AG20443 (cell line): Measurements from ENCODE around the gene SPRYD3.
"Not testable (repeated sequence)": the region's sequence is repeated elsewhere in the genome, so short reads cannot be mapped to it uniquely, and the experiment has no call there.

Experiments used
- DNase-seq: peaks from one replicate; pipeline ENCODE4 v3.0.0; 2012; ENCODE audit warnings: low spot score, mixed read lengths

Gene SPRYD3

DNA sequence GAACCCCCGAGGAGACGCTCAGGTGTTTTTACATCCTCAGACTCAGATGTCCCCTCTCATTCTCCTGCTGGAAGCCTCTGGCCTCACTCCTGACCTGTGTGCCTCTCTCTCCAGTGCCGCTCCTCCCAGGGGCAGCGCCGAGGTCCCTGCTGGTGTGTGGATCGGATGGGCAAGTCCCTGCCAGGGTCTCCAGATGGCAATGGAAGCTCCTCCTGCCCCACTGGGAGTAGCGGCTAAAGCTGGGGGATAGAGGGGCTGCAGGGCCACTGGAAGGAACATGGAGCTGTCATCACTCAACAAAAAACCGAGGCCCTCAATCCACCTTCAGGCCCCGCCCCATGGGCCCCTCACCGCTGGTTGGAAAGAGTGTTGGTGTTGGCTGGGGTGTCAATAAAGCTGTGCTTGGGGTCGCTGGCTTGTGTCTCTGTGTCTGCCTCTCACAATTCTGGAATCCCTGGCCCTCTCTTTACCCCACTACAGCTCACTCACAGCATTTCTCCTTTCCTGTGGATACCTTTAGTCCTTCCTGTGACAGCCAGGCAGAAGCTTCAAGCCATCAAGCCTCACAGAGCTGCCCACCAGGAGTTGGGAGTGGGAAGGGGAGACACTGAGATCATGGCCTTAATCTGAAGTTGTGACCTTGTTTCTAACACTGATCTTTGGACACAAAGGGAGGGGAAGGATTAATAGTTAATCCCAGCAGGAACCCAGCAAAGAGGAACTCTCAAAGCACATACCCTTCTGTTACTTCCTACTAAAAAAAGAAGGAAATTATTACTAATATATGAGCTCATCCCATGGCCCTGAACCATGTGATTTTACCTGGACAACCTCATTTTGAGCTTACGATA, 23.0 kb upstream of the SPRYD3 start:
- peak; percentile 2 for DNase-seq

DNA sequence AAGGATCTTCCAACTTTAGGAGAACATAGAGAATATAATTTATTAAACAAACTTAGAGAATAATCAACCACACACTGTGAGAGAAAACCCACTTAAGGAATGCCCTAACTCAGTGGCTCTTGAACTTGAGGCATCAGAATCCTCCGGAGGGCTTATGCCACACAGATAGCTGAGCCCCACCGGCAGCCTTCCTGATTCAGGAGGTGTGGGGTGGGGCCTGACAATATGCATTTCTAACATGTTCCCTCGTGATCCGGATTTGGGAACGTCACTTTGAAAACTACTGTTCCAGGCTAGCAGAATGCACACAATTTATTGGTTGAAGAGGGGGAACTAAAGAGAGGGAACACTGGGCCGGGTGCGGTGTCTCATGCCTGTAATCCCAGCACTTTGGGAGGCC, 22.1 kb upstream of the SPRYD3 start:
- DNase-seq, result peak; percentile 1

DNA sequence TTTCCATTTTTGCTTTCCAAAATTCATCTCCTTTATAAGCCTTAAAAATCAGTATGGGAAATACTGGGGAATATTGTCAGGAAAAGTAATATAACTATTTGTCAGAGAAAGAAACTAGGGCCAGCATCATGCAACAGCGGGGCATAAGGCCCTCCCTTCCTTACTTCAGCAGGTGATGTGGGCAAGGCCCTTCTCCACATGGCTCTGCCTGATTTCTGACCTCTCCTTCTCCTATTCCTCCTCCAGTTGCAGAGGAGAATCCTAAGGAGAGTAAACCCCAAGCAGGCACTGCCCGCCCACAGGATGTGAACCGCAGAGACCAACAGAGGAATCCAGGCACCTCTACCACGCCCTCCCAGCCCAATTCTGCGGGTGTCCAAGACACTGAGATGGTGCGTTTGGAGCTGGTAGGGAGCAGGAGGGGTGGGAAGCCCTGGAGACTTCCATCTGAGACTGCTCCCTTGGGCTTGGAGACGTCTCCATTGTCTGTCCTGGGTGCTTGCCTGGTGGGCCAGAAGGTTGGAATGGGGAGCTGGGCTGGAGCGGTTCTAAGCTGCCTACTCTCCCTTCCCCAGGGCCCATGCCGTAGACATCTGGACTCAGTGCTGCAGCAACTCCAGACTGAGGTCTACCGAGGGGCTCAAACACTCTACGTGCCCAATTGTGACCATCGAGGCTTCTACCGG, 21.4 kb upstream of the SPRYD3 start:
- DNase-seq, result peak; percentile 1

DNA sequence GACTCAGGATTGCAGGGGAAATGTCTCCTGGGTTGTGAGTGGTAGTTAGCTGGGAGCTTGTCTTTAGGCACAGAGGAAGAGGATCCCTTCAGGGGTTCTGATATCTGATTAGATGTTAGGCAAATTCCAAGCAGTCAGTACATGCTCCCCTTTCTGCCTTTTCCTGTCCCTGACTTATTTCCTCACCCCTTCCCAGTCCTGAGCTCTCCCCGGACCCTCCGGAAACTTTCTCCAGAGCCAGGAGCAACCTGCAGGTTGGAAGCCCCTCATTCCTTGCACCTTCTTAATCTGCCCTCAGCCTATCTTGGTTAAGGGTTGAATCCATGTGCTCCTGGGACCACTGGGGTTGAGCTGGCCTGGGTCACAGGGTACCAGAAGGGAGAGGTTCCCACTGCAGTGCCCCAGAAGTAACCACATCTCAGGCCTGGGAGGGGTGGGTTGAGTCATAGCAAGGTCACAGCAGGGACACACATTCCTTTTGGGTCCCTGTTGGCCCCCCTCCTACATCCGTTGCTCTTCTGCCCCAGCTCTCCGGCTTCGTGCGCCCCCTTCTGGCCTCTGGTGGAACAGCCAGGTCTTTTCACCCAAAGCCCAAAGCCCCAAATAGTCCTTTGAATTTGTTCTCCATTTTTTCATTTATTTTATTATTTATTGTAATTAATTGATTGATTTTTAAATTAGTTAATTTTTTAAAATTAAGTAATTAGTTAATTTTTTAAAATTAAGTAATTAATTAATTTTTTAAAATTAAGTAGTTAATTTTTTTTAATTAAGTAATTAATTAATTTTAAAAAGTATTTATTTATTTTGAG, 20.1 kb upstream of the SPRYD3 start:
- peak; percentile 97 for DNase-seq

DNA sequence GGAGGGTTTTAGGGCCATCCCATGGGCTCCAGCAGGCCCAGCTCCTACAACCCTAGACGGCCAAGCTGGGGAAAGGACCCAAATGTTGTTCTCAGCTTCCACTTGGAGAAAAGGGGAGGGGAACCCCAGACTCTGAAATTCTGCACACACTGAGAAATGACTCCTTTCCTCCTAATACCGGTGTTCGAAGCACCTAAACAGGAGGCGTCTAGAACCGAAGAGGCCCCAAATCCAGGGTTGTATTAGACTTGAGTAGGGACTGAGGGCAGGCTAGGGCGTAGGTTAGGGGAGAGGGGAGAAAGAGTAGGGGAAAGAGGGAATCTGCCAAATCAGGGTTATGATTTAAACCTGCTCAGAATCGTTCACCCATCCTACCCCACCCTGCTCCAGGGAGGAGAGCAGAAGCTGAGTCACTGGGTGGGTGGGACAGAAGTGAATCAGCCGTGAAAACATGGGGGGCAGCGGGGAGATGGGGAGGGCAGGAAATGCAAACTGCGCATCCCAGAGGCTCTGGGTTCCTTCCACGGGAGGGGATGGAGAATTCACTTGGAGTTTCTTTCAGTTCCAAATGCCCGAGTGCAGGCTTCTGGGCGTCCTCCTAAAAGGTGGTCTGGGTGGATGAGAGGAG, 19.3 kb upstream of the SPRYD3 start:
- DNase-seq, result peak; percentile 76

DNA sequence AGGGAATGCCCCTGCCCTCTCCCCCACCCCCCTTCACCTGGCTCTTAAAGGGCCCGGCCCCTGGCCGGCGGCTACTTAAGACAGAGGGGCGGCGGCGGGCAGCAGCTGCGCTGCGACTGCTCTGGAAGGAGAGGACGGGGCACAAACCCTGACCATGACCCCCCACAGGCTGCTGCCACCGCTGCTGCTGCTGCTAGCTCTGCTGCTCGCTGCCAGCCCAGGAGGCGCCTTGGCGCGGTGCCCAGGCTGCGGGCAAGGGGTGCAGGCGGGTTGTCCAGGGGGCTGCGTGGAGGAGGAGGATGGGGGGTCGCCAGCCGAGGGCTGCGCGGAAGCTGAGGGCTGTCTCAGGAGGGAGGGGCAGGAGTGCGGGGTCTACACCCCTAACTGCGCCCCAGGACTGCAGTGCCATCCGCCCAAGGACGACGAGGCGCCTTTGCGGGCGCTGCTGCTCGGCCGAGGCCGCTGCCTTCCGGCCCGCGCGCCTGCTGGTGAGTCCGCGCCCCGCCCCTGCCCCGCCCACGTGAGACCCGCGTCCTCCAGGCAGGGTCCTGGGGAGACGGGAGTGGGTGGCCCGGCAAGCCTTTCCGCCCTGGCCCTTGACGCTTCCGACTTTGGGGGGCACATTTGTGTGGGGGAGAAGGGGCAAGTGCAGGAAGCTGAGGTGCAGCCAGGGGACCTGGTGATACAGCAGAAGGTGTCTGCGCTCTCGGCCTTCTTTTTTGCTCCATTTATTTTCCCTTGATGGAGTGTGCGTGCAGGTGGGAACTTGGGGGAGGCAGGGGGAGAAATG, 18.6 kb upstream of the SPRYD3 start, which contains the start of gene IGFBP6:
TSS of gene IGFBP6 (plus strand) at position 104 of the 790 bp plus-strand sequence. CDS start at position 155, 51 bp downstream.
- DNase-seq, result peak; percentile 67

DNA sequence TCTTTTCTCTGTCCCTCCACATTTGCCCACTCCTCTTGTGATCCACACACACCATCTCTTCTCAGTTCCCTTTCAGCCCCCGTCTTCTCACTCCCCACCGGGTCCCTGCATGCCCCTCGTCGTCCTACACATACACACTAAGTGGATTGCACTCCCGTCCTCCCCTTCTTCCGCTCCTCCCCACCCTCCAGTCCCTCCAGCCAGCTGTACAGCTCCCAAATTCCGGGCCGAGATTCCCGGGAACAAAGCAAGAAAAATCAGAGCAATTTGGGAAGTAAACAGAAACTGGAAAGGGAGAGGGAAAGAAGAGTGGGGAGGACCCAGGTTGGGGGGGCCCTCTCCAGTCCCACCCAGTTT, 18.0 kb upstream of the SPRYD3 start:
- DNase-seq, result peak; percentile 50

DNA sequence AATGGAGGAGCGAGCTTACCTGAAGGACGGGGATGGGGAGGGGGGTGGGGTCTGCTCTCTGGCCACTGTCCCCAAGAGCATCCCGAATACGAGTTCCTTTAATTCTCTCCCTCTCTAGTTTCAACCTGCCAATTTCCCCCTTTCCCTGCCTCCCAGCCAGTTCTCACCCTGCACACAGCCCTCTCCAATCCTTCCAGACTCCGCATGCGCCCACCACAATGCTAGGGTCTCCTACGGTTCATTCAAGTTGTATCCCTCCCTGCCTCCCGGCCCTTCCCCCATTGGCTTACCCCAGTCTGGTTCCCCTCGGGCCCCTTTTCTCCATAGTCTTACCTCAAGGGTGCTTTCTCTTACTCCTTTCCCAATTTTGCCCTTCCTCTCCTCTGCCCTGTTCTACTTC, 17.6 kb upstream of the SPRYD3 start:
- no peak for DNase-seq

DNA sequence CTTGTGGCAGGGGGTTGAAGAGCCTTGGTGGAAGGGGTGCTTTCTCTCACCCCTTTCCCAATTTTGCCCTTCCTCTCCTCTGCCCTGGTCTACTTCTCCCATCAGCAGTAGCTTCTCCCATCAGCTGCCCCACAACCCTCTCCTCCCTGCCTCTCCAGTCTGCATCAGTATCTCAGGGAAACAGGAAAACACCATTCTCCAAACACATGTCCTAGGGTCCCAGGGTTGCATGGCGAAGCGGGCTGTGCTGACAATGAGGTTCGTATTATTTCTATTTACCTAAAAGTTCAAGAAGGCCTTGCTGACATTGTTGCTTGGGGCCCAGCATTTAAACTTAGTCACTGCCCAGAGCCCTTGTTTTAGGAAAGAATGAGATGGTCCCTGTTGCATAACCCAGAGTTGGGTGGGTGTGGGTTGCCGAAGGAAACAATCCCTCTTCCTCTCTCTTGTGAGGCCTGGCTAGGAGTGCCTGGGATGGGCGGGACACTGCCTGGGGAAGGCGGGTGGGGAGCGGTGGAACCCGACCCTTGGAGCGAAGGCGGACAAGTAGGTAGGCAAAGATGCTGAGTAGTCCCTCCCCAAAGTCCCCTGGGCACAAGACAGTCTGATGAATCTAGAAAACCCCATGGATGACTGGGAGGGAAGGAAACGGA, 17.0 kb upstream of the SPRYD3 start:
- DNase-seq, result peak; percentile 90

DNA sequence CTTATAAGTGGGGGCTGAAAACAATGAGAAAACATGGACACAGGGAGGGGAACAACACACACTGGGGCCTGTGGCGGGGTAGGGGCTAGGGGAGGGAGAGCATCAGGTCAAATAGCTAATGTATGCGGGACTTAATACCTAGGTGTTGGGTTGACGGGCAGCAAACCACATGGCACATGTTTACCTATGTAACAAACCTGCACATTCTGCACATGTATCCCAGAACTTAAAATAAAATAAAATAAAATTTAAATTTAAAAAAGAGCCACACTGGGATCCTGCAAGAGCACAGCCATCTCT, 16.4 kb upstream of the SPRYD3 start:
- DNase-seq, result not testable (repeated sequence)

DNA sequence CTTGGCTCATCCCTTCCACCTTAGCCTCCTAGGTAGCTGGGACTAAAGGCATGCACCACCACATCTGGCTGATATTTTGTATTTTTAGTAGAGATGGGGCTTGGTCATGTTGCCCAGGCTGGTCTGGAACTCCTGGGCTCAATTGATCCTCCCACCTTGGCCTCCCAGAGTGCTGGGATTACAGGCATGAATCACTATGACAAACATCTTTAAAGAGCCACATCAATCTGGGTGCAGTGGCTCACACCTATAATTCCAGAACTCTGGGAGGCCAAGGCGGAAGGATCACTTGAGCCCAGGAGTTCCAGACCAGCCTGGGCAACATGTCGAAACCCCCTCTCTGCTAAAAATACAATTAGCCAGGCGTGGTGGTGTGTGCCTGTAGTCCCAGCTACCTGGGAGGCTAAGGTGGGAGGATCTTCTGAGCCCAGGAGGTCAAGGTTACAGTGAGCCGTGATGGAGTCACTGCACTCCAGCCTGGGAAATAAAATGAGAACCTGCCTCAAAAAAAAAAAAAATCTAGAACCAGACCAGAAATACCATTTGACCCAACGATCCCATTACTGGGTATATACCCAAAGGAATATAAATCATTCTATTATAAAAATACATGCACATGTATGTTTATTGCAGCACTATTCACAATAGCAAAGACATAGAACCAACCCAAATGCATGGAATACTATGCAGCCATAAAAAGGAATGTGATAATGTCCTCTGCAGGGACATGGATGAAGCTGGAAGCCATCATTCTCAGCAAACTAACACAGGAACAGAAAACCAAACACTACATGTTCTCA, 15.8 kb upstream of the SPRYD3 start:
- DNase-seq, result not testable (repeated sequence)

DNA sequence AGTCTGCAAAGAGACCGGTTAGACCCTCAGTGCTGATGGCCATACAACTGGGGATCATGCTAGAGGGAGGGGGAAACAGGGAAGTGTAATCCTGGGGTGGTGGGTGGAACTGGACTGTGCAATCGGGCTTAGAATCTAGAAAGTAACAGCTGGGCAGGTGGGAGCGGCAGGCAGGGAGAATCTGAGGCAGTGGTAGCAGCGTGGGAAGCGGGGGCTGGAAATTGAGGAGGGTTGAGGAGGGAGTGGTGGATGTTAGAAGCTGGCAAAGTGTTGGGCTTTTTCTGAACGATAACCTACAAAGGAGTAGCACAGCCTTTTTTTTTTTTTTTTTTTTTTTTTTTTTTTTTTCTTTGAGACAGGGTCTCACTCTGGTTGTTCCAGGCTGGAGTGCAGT, 15.2 kb upstream of the SPRYD3 start:
- no peak for DNase-seq

DNA sequence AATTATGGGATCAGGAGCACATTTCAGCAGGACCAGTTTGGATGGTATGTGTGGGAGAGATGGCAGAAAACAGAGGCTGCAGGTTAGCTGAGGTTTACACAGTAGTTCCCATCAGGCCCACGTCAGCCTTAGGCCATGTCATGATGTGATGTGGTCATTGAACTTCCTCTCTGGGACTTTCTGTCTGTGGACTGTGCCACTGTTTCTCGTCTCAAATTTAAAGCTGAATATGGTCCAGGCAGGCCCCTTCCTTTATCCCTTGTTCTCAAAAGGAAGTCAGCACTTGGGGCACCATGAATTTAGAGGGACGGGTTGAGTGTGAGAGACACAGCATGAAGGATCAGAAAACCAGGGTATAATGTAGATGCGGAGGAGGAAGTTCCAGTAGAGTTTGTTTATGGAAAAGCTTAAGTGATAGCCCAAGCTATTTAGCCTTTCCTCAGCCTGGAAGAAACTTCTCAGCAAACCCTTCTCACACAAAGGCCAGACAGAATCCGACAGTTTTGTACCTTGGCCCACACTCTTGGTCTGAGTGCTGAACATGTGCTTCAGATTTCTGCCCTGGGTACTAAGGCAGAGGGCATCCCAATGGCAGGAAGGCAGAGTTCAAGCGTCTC, 14.7 kb upstream of the SPRYD3 start:
- no peak for DNase-seq

DNA sequence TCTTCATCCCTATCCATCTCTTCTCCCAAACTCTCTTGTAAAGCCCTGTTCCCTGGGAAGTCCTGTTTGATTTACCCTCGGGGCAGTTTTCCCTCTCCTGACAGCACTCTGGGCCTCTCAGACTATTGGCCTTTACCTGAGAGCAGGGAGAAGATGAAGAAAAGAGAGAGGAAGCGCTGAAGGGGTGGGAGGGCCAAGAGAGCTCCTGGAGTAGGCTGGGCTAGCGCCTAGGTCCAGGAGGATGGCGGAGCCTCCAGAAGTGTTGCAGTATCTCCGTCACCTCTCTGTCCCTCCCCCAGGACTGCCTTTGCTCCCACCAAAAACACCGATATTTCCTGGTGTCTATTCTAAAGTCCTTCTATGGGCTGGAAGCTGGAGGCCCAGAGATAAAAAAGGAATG, 12.6 kb upstream of the SPRYD3 start:
- DNase-seq, result no peak

DNA sequence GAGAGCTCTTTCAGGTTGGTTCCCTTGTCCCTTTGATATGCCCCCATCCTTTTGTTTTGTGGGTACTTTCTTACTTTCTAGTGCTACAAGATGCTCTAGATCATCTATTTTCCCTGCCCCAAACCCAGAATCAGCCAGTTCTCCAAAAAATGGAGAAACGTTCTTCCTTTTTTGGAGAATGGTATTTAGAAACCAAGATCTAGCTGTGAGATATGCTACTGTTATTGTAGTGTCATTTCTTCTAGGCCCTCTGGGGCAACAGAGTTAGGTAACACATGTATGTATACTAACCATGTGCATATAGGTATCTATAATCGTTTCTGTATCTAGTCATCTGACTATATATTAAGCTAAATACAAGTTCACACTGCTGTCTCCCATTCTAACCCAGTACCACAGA, 11.4 kb upstream of the SPRYD3 start:
- DNase-seq, result no peak

DNA sequence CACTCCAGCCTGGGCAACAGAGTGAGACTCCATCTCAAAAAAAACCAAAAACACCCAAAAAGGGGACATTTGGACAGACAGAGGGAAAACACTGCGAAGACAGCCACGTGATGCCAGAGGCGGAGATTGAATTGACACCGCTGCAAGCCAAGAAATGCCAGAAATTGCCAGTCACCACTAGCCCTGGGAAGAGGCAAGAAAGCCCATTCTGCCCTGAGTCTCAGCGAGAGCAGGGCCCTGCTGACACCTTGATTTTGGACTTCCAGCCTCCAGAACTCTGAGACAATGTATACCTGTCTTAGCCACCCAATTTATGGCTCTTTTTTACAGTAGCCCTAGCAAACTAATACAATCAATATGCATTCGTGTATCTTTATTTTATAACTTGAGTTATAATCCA, 10.9 kb upstream of the SPRYD3 start:
- DNase-seq, result no peak

DNA sequence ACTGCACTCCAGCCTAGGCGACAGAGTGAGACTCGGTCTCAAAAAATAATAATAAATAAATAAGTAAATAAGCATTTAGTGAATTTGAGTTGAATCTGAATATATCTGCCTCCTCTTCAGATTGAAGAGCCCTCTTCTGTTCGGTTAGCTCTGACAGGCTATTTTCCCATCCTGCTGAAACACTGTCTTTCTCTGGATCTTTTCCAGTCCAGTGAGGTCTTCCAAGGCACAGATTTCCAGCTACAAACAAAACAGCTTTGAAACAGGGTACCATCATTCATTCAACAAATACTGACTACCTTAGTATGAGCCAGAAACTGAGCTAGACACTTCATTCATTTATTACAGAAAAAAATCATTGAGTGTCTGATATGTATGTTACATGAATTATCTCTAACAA, 7.2 kb upstream of the SPRYD3 start:
- DNase-seq, result peak; percentile 0

DNA sequence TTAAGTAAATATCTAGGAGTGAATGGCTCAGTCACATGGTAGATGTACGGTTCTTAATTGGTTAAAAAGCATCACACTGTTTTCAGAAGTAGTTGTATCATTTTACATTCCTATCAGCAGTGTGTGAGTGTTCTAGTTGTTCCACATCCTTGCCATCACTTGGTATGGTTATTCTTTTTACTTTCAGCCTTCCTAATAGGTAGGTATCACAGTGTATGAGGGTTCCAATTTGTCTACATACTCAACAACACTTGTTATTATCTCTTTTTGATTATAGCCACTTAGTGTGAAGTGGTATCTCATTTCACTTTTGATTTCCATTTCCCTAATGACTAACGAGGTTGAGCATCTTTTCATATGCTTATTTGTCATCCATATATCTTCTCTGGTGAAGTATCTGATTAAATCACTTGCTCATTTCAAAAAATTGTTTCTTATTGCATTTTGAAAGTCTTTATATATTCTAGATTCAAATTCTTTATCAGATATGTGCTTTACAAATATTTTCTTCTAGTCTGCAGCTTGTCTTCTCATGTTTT, 3.5 kb upstream of the SPRYD3 start:
- DNase-seq, result no peak

DNA sequence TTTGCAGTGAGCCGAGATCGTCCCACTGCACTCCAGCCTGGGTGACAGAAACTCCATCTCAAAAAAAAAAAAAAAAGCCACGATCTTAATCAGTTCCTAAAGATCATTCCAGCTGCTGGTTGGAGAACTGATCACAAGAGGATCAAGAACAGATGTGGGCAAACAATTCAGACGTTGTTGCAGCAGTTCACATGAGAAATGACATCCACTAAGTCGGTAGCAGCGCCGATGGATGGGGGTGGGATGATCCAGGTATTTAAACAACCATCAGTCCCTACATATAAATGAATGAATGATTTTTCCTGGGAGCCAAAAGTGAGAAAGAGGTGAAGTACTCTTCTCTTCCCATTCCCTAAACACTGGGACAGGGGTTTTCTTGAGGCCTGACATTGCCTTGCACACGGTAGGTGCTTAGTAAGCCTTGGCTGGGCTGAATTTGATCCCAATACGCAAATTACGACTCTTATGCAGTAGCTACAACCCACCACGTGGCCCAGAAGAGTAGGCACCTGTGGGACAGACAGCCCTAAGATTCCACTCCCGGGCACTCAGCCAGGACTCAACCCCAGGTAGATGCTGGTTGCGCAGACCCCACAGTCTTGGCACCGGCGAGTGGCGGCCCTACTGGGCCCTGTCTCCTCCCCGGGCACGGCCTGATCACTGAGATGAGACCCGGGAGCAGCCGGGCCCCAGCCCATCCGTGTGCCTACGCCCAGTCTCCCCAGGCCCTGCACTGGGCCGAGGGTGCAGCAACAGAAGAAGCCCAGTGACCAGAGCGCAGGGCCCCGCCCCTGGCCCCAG, 565 bp downstream of the SPRYD3 start:
- peak; percentile 17 for DNase-seq
